ENCODE data around the gene NWD2.

- TF ChIP-seq, protein P1, sequence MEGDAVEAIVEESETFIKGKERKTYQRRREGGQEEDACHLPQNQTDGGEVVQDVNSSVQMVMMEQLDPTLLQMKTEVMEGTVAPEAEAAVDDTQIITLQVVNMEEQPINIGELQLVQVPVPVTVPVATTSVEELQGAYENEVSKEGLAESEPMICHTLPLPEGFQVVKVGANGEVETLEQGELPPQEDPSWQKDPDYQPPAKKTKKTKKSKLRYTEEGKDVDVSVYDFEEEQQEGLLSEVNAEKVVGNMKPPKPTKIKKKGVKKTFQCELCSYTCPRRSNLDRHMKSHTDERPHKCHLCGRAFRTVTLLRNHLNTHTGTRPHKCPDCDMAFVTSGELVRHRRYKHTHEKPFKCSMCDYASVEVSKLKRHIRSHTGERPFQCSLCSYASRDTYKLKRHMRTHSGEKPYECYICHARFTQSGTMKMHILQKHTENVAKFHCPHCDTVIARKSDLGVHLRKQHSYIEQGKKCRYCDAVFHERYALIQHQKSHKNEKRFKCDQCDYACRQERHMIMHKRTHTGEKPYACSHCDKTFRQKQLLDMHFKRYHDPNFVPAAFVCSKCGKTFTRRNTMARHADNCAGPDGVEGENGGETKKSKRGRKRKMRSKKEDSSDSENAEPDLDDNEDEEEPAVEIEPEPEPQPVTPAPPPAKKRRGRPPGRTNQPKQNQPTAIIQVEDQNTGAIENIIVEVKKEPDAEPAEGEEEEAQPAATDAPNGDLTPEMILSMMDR (IDR thresholded peaks at IDR 0.05 in 4 of 5, conservative IDR thresholded peaks at IDR 0.05 in 1 of 5), result no peak
- no peak for TF ChIP-seq POLR2A (IDR thresholded peaks at IDR 0.05)
These were observed 23.9 kb upstream of the NWD2 start for GRCh38 chr4:37220685-37221084.

Data from gastrocnemius medialis (tissue), 4 donors.